CD4-positive, alpha-beta T cell treated with Interleukin-6 for 4 hours (primary cell): Measurements from ENCODE around the gene AMDHD2.
"Not testable (repeated sequence)": the region's sequence is repeated elsewhere in the genome, so short reads cannot be mapped to it uniquely, and the experiment has no call there.

Experiments
- DNase-seq: peaks from one replicate; pipeline ENCODE4 v3.0.0-alpha.2; 2020; ENCODE audit warnings: mixed read lengths

AMDHD2 gene, protein sequence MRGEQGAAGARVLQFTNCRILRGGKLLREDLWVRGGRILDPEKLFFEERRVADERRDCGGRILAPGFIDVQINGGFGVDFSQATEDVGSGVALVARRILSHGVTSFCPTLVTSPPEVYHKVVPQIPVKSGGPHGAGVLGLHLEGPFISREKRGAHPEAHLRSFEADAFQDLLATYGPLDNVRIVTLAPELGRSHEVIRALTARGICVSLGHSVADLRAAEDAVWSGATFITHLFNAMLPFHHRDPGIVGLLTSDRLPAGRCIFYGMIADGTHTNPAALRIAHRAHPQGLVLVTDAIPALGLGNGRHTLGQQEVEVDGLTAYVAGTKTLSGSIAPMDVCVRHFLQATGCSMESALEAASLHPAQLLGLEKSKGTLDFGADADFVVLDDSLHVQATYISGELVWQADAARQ

DNA sequence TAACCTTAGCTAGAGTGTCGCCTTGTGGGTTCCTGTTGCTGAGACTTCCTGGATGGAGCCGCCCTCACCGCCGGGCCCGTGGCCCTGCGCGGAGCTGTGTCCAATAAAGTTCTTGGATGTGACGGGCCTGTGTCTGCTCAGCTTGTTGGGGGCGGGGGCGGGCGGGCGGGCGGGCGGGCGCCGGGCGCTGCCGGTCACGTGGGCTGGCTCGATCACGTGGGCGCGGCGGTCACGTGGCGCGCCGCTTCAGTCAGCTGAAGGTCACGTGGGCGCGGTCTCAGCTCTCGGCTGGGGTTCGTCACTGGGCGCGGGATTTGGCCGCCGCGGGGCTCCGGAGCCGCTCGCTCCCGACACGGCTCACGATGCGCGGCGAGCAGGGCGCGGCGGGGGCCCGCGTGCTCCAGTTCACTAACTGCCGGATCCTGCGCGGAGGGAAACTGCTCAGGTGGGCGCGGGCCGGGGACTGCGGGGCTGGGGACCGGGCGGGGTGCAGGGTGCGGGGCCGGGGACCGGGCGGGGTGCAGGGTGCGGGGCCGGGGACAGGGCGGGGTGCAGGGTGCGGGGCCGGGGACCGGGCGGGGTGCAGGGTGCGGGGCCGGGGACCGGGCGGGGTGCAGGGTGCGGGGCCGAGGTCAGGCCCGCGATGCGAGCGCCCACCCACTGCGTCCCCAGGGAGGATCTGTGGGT, at the start of gene AMDHD2:
AMDHD2 (plus strand) TSS at position 275 of the 687 bp plus-strand sequence; CDS start at position 363, 88 bp downstream.
- DNase-seq = peak; percentile 92

DNA sequence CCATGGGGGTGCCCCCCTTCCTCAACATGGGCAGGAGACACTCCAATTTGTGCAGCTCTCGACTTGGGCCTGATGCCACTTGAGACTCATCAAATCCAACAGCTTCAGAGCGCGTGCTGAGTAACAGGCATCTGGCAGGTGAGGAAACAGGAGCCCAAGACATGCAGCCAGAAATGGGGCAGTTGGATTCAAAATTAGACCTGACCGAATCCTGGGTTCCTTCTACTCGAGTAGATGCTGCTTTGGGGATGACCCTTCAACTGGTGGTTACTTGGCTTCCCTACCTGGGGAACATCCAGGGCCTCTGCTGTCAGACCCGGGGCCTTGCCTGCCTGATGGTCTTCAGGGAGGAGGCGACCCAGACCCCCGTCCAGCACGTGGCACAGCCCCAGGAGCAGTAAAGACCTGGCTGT, 49.6 kb upstream of the AMDHD2 start:
- no peak for DNase-seq

DNA sequence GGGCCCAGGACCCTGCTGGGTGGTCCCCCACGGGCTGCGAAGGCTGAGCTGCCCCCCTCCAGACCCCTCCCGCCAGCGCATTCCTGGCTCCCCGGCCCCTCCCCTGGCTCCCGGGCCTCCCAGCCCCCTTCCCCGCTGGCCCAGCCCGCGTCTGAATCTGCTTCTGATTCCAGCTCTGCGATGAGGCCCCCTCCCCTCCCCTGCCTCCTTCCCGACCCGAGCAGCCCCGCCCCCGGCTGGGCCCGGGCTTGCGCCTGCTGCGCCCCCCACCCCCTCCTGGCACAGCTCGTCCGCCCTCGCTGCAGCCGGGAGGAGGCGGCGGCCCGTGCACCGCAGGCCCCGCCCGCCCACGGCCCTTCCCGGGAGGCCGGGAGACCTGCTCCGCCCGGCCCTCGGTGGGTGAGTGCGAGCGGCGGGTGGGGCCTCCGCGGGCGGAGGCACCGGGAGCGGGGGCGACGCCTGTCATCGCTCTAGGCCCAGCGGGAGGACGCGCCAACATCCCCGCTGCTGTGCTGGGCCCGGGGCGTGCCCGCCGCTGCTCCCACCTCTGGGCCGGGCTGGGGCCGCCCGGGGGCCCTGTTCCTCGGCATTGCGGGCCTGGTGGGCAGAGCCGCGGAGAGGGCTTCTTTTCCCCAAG, 49.0 kb upstream of the AMDHD2 start, which contains the start of gene NTN3:
NTN3 (plus strand) TSS at position 282 of the 637 bp plus-strand sequence. CDS start 405 bp downstream, outside the sequence.
- DNase-seq = peak; percentile 16

DNA sequence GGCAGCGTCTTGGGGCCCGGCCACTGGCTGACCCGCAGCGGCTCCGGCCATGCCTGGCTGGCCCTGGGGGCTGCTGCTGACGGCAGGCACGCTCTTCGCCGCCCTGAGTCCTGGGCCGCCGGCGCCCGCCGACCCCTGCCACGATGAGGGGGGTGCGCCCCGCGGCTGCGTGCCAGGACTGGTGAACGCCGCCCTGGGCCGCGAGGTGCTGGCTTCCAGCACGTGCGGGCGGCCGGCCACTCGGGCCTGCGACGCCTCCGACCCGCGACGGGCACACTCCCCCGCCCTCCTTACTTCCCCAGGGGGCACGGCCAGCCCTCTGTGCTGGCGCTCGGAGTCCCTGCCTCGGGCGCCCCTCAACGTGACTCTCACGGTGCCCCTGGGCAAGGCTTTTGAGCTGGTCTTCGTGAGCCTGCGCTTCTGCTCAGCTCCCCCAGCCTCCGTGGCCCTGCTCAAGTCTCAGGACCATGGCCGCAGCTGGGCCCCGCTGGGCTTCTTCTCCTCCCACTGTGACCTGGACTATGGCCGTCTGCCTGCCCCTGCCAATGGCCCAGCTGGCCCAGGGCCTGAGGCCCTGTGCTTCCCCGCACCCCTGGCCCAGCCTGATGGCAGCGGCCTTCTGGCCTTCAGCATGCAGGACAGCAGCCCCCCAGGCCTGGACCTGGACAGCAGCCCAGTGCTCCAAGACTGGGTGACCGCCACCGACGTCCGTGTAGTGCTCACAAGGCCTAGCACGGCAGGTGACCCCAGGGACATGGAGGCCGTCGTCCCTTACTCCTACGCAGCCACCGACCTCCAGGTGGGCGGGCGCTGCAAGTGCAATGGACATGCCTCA, 48.3 kb upstream of the AMDHD2 start:
- no peak for DNase-seq

DNA sequence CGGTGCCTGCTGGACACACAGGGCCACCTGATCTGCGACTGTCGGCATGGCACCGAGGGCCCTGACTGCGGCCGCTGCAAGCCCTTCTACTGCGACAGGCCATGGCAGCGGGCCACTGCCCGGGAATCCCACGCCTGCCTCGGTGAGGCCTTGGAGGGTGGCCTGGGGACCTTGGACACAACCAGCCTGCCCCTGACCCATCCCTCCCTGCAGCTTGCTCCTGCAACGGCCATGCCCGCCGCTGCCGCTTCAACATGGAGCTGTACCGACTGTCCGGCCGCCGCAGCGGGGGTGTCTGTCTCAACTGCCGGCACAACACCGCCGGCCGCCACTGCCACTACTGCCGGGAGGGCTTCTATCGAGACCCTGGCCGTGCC, 47.7 kb upstream of the AMDHD2 start:
- DNase-seq = no peak

DNA sequence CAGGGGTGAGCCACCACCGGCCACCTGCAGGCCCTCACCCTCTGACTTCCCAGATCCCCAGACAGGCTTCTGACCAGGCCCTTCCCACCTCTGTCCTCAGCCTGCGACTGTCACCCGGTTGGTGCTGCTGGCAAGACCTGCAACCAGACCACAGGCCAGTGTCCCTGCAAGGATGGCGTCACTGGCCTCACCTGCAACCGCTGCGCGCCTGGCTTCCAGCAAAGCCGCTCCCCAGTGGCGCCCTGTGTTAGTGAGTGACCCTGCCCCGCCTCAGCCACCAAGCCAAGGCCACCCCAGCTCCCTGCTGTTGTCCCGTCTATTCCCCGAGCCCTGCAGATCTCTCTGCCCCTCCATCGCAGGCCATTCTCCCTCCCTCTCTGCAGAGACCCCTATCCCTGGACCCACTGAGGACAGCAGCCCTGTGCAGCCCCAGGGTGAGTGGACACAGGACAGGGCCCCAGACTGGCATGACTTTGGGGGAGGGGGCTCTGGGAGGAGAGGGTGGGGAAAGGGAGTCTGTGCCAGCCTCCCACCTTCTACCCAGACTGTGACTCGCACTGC, 47.2 kb upstream of the AMDHD2 start:
- DNase-seq = no peak

DNA sequence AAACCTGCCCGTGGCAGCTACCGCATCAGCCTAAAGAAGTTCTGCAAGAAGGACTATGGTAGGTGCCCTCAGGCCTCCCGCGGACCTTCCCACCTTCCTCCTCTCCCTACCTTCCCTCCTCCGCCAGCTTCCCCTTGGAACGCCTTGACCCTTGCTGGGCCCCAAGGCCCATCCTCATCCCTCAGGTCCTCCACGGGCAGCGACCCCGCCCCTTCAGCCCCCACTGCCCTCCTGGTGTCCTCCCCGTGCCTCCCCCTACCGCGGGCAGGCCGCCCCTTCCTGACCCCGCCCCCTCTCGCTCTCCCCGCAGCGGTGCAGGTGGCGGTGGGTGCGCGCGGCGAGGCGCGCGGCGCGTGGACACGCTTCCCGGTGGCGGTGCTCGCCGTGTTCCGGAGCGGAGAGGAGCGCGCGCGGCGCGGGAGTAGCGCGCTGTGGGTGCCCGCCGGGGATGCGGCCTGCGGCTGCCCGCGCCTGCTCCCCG, 46.7 kb upstream of the AMDHD2 start:
- DNase-seq = peak; percentile 51

DNA sequence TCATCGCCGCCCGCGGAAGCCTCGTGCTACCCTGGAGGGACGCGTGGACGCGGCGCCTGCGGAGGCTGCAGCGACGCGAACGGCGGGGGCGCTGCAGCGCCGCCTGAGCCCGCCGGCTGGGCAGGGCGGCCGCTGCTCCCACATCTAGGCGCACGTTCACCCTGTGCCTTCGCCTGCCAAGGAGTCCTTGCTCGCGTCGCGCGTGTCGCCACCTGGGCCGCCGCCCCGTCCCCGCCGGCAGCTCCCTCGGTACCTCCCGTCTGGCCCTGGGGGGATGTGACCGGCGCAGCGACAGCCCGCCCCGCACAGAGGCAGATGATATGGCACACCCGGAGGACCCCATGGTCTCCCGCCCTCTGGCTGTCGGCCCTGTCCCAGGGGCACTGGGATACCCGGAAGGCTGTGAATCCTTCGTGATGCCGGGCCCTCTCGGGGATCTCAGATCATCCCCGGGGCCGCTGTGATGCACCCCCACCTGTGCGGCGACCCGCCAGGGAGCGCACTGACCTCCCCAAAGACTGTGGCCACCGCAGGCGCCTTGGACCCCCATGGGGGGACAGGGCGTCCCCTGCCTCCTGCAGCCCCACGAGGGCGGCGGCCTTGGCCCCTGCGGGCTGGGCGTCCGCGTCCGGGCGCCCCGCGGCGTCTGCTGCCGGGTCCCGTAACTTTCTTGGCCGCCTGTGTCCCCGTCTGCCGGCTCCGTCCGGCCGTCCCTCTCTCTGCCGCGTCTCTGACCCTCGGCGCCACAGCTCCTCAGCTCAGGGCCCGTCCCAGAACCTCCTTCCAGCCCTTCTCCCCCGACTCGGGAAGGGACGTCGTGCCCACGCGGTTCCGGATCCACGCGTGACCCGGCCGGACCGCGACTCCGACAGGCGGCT, 45.9 kb upstream of the AMDHD2 start:
- peak; percentile 72 for DNase-seq

DNA sequence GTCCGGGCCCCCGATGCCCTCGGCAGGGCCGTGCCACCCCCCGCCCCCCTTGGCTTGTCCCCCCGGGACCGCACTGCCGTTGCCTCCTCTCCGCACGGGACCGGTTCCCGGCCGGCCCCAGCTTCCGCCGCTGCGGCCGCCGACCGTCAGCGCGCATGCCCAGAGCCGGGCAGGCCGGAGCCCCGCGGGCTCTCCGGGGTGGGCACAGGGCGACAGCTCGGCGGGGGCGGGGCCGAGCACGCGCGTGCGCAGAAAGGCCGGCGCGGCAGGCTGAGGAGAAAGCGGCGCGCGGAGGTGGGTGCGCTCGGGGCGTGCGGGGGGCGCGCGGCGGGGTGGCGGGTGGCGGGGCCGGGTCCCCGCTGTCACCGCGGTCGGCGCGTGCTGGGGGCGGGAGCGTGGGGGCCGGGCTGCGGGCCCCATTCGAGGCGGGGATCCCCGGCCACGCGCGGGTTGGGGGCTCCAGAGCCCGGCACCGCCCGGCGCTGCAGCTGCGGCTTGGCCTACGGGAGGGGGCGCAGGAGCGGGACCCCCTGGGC, 45.2 kb upstream of the AMDHD2 start, which contains the start of gene TBC1D24:
TBC1D24 (plus strand) TSS at position 251 of the 536 bp plus-strand sequence. CDS start 21,022 bp downstream, outside the sequence.
- DNase-seq = peak; percentile 86

DNA sequence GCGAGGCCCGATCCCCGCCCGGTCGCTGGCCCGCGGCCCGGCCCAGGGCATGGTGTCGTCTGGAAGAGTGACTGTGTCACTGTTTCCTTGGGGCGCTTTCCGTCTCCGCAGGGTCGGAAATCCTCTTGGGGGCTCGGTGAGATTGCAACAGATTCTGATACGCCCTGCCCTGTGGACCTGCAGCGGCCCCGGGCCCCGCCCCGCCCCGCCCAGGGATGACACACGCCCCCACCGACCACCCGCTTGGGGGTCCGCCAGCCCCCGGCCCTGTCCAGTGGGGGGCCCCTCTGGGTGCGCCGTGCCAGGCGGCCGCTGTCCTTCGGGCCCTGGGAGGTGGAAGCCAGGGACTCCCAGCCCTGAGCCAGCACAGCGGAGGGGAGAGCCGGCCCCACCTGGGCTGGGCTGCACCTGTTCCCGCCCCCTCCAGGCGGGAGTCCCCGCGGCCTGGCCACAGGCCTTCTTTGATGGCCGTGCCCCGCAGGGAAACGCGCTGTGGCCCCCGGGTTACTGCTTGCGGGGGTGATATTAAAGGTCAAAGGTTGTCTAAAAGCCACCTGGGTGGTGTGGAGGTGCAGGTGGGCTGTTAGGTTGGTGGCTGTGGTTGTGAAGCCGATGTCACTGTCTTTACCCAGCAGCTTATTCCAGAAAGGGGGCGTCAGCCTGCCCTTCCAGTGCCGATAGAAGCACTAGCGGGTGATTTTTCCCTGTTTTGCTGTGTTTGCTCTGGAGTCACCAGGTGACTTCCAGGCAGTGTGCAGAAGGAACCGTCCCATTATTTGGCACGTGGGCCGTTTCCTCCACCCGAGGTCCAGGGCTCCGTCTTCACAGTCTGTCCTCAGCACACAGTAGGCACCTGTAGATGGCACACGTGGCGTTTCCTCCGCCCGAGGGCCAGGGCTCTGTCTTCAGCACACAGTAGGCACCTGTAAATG, 44.5 kb upstream of the AMDHD2 start:
- peak; percentile 44 for DNase-seq

DNA sequence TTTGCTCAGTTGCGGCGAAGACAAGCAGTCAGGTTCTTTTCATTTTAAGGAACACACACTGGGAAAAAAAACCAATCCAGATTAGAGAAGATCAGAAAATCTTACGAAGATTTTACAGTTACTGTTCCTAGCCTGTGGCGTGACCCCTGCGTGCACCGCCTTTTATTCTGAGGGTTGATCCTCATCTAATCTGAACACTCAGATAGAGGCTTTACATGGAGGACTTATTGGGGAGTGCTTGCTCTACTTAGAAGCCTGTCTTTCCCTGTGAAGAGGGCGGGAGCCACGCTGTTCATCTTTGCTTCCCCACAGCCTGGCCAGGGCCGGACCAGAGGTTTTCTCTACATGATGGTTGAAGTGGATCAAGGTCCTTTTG, 43.8 kb upstream of the AMDHD2 start:
- no peak for DNase-seq

DNA sequence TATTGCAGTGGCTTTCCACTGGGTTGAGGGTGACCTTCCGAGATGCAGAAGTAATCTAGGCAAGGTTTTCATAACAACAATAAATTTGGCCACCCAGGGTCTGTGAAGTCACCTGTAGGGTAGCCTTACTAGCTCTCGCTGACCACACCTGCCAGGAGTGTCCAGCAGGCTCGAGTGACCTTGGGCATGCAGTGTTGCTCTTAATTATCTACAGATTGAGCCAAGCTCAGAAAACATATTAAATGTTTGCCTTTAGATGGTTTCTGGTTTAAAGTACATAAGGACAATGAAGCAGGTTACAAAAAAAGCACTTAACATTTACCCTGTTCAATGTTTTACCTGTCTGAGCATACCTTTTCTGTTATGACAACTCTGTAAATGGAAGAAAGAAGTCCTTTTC, 43.4 kb upstream of the AMDHD2 start:
- no peak for DNase-seq

DNA sequence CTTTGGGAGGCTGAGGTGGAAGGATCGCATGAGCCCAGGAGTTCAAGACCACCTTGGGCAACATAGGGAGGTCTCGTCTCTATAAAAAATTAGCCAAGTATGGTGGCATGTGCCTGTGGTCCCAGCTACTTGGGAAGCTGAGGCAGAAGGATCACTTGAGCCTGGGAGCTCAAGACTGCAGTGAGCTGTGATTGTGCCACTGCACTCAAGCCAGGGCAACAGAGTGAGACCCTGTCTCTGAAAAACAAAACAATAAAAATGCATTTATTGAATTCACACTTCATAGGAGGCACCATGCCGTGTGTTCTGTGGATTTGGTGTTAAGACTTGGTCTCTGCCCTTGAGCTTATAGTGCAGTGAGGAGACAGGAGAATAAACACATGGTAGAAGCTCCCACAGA, 42.8 kb upstream of the AMDHD2 start:
- no peak for DNase-seq

DNA sequence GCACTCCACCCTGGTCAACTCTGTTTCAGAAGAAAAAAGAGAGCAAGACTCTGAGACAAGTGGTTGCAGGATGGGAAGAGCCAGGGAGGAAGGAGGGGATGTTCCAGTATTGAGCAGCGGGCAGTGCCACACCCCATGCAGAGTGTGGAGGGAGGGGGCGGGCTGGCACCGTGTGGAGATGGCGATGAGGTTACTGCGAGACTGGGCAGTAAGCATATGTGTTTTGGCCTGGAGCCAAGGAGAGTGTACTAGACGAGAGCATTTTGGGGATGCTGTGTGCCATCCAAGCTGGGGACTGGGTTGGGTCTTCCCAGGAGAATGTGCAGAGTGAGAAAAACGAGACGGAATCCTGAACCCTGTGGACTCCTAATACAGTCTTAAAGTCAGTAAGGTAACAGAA, 41.9 kb upstream of the AMDHD2 start:
- DNase-seq = no peak

DNA sequence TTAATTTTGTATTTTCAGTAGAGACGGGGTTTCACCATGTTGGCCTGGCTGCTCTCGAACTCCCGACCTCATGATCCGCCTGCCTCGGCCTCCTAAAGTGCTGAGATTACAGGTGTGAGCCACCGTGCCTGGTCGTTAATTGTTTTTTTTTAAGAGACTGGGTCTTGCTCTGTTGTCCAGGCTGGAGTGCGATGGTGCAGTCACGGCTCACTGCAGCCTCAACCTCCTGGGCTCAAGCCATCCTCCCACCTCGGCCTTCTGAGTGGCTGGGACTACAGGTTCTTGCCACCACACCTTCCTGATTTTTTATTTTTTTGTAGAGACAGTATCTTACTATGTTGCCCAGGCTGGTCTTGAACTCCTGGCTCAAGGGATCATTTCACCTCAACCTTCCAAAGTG, 40.2 kb upstream of the AMDHD2 start:
- DNase-seq = not testable (repeated sequence)

DNA sequence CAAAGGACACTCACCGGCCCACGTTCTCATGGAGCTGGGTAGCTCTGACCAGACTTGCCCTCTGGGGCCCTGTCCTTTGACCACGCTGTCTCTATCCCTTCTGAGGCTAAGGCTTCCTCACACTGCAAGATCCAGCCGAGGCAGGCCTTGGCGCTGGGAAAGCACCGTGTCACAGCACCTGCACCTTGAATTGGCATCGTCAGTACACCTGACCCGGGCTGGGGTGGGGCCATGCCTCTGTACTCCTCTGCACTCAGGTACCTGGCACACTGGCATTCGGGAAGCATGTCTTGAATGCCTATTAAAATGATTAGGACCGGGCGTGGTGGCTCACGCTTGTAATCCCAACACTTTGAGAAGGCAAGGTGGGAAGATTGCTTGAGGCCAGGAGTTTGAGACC, 39.2 kb upstream of the AMDHD2 start:
- no peak for DNase-seq

DNA sequence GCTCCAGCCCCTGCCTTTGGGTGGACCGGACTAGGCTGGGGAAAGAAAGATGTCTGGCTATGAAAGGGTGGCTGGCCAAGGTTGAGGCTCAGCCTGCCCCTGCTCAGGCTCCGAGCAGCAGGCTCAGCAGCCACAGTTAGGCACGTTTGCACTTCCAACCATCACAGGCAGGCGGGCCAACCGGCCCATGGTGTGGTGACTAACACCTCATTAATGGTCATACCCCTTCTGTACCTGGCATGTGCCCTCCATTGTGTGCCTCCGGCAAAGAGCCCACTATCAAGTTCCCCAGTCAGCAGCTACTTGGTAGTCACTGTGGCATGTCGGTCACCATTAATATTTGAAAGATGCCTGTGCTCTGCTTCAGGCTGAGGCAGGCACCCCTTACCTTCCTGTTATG, 38.5 kb upstream of the AMDHD2 start:
- no peak for DNase-seq

DNA sequence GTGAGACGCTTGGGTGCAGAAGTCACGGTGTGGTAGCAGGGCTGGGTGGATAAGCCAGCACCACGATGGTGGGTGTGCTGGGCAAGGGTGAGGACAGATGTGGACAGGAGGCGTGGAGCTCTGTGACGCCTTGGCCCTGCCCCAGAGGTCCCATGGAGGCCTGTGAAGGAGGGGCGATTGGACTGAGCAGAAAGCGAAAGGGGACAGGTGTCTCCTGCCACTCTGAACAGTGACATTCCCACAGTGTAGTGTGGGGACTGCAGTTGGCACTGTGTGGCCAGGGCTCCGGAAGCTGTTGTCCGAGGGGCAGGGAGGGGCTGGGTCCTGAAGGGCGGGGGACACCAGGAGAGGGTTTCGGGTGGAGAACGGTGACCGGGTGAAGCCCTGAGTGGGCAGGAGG, 37.9 kb upstream of the AMDHD2 start:
- no peak for DNase-seq

DNA sequence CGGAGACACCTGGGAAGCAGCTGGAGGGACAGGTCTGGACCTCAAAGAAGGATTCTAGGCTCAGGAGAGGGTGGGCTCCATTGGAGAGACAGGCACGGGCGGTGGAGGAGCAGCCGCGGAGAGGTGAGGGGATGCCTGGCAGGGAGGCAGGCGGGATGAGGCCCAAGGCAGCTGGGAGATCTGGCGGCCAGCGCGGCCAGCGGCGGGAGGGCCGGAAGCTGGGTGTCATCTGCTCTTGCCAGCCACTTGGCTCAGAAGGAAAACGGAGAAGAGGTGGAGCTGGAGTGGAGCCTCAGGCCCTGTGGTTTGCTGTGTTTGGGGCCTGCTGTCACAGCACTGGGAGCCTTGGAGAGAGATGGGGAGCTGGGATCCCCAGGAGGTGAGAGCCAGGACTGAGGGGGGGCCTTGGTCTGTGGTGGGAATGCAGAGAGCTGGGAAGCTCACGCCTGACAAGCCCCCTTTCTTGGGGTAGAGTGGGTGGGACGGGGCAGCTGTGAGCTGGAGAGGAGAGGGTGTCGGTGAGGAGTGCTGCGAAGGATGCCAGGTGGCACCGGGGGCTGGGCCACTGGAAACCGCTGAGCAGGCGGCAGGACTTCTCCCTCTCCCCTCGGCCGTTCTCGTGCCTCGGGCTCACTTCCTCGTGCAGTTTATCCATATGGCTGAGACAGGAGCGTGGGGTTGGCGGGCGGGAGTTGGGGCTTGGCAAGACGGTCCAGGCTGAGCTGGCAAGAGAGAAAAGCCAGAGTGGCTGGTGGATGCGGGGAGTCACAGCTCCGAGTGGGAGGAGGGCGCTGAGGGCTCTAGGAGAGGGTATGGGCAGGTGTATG, 37.2 kb upstream of the AMDHD2 start:
- DNase-seq = no peak
